GM12873 (cell line): ENCODE measurements around the gene ARHGEF4.

Experiments used
- TF ChIP-seq, protein P1 (sequence below): IDR thresholded peaks from 2 replicates; pipeline ENCODE4 v1.5.1; 2012; ENCODE audit warnings: low read depth, mild to moderate bottlenecking, moderate library complexity, low read length, control low read depth; ENCODE audit not compliant: insufficient read depth; ENCODE audit errors: missing control alignments

The ARHGEF4 gene

DNA sequence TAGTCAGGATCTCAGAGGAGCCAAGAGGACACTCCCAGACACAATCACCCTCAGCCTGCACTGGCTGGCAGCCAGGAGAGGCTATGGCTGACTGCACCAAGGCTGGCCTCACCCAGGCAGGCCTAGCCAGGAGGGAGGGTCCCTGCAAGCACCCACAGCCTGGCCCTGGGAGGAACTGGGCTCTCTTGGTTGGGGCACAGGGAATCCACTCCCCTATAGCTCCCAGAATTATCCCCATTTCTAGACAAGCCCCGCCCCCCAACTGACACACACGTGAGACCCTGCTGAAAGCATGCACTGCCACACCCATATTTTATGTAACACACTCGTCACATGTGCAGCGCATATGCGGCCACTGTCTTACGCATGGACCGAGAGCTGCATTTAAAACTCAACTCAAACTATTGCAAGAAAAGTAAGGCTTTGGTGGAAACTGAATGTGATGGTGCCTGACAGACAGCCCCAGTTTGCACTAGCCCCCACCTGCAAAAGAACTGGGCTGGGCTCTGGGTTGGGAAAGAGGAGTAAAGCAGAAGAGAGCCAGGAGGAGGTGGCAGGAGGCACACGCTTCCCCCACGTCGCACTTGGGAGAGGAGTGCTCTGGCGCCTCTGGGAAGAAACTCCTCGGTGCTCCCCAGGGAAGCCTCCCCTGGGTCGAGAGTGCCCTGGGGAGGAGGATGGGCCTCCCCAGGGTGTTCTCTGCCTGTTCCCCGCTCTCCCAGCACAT, 28.9 kb upstream of the ARHGEF4 start:
- TF ChIP-seq, protein P1, sequence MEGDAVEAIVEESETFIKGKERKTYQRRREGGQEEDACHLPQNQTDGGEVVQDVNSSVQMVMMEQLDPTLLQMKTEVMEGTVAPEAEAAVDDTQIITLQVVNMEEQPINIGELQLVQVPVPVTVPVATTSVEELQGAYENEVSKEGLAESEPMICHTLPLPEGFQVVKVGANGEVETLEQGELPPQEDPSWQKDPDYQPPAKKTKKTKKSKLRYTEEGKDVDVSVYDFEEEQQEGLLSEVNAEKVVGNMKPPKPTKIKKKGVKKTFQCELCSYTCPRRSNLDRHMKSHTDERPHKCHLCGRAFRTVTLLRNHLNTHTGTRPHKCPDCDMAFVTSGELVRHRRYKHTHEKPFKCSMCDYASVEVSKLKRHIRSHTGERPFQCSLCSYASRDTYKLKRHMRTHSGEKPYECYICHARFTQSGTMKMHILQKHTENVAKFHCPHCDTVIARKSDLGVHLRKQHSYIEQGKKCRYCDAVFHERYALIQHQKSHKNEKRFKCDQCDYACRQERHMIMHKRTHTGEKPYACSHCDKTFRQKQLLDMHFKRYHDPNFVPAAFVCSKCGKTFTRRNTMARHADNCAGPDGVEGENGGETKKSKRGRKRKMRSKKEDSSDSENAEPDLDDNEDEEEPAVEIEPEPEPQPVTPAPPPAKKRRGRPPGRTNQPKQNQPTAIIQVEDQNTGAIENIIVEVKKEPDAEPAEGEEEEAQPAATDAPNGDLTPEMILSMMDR = no peak

DNA sequence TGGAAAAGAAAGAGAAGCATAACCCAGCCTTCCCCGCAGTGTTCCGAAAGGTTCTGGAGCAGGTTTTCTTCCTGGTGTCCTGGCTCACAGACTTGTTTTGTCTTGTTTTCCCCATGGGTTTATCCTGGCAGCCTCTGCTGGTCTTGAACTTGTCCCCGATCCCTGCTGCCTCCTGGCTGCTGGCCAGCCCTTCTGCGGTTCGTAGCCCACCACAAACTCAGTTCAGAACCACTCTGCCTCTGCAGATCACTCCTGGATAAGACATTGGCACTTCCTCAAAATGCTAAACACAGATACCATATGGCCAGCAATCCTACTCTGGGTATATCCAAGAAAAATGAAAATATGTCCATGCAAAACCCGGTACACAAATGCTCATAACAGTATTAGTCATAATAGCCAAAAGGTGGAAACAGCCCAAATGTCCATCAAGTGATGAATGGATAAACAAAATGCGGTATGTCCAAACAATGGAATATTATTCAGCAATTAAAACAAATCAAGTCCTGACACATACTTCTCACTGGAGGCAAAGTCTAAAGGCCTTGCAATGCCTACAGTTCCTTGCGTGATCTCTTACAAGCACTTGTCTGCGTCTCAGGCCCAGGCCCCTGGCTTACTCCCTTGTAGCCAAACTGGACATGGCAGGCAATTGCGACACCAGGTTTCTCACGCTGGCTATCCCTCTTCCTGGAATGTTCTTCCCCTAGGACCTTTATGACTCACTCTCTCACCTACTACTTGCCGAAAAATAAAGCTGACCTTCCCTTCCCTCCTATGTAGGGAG, 28.0 kb upstream of the ARHGEF4 start:
- TF ChIP-seq, protein P1 = no peak

DNA sequence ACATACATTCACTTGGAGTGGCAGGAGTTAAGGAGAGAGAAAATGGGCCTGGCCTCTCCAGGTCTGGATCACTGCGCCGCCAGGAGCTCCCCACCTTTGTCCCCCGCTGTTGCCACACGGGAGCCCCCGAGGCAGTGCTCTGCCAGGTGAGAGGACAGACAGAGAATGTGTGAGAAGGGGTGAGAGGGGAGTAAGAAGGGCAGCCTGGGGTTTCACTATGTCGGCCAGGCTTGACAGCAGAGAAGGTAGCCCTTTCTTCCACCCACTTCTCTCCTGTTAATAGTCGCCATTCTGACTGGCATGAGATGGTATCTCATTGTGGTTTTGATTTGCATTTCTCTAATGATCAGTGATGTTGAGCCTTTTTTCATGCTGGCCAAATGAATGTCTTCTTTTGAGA, 26.2 kb upstream of the ARHGEF4 start:
- TF ChIP-seq, protein P1 = no peak

DNA sequence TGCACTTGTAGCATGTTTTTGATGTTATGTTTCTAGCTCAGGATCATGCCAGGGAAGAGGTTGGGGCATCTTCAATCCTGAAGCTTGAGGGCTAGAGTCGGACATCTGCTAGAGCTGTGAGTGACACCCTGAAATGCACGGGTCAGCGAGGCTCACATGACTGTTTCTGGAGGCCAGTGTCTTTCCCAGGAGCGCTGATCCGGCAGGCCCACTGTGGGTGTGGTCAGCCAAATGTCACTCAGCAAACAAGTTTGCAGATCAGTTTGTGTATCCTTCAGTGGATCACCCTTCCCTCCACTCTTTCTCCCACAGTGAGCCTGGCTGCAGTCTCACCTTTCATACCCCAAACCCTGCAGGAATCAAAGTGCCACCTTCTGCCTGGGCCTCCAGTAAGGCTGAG, 23.0 kb upstream of the ARHGEF4 start:
- TF ChIP-seq, protein P1 = no peak

DNA sequence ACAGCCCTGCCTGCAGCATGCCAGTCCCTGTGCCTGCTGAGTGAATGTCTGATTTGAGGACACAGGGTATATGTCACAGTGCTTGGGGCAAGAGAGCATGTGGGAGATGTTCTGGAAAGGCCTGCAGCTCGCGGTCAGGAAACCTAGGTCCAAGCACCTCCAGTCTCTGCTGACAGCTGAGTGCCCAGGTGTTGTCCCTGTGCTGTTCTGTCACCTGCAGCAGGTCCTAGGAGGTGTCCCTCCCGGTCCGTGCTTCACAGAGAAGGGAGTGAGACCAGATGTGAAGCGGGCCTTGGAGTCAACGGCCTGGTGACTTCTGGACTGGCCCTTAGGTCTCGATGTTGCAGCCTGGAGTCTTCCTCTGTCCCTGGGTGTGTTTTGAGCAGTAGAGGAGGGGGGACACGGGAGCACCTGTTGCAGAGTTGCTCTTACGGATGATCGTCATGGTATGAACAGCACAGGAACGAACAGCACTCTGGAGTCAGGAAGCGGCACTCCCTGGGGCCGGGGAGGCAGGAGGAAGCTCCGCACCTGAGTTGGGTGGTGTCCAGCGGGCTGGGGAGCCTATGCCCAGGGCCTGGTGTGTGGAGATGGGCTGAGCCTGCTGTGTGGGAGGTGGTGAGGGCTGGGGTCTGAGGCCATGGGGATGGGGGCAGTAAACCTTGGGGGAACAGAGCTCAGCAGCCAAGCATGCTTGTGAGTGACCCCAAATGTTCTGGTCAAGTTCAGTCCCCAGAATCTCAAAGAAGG, 21.6 kb upstream of the ARHGEF4 start:
- TF ChIP-seq, protein P1 = no peak

DNA sequence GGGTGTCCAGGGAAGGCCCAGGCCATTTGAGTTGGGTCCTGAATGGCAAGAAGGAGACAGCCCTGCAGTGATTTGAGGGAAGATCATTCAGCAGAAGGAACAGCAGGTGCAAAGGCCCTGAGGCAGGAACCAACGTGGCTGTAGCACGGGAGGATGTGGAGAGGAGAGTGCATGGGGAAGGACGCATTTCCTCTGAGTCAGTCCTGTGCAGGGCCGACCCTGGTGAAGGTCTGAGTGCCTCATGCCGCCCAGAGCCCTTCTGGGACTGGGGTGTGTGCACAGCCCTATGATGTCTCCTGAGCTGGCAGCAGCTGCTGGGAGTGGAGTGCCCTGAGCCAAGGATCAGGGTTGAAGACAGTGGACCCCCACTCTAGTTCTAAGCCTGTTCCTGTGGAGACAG, 17.9 kb upstream of the ARHGEF4 start:
- TF ChIP-seq, protein P1 = no peak

DNA sequence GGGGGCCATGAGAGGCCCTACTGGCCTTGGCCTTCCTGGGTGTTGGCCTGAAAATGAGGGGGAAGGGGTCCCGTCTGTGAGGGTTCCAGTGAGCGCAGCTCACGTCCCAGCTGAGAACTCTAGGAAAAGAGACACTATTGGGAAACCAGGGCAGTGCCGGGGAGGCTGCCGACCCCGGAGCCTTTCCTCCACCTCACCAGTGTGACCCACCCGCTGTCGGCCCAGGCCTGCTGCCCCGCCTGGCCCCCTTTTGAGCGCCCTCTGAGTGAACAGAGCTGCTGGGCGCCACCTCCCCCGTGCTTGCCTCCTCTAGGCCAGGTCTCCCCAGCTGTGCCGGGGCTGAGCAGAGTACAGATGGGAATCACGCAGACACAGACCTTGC, 17.5 kb upstream of the ARHGEF4 start:
- TF ChIP-seq, protein P1 = no peak
